Left ventricle myocardium inferior (tissue), 1 donor: ENCODE measurements around the gene RASGRP4. TPM values are rescaled to one million over a fixed set of nuclear protein-coding genes. Genes with fewer than 3 reads are reported as not detected.

Source experiments
- DNase-seq: peaks from one replicate; pipeline ENCODE4 v3.0.0-alpha.2; 2020
- H3K27ac ChIP-seq: fragments of 200-600 bp; replicated peaks from 2 replicates; pipeline ENCODE4 v1.8.0; 2021
- H3K27me3 ChIP-seq: fragments of 200-600 bp; 2 replicates; pipeline ENCODE4 v1.8.0; 2021; ENCODE audit warnings: low read depth
- H3K36me3 ChIP-seq: fragments of 200-600 bp; 2 replicates; pipeline ENCODE4 v1.8.0; 2021
- H3K4me1 ChIP-seq: fragments of 200-600 bp; 2 replicates; pipeline ENCODE4 v1.8.0; 2021
- H3K4me3 ChIP-seq: fragments of 200-600 bp; 2 replicates; pipeline ENCODE4 v1.8.0; 2021; ENCODE audit warnings: mild to moderate bottlenecking, moderate library complexity
- H3K9me3 ChIP-seq: fragments of 200-600 bp; replicated peaks from 2 replicates; pipeline ENCODE4 v1.8.0; 2021
- CTCF ChIP-seq: fragments of 200-600 bp; IDR thresholded peaks from 2 replicates; pipeline ENCODE4 v1.8.0; 2021; ENCODE audit warnings: antibody characterized with exemption, mild to moderate bottlenecking, borderline replicate concordance
- intact Hi-C: fragments of 100-400 bp; cut with micrococcal nuclease; formaldehyde crosslinking; loops from one replicate; pipeline ENCODE4 v1.11.0; 2022
- total RNA-seq: library from RNA; stranded (reverse); fragmentation: NEBNext Ultra II Directional; extraction: Animal tissue kit (Norgen Biotek cat#: 25700); gene quantifications from one replicate; pipeline ENCODE4 v1.2.1, GENCODE V29; 2021
- donor health status: DM: no; HTN: yes; CAD: no; lungs with severe emphysema.

RASGRP4 gene
- total RNA-seq, 1 donor from 2014 or later, result 1.5 TPM

DNA sequence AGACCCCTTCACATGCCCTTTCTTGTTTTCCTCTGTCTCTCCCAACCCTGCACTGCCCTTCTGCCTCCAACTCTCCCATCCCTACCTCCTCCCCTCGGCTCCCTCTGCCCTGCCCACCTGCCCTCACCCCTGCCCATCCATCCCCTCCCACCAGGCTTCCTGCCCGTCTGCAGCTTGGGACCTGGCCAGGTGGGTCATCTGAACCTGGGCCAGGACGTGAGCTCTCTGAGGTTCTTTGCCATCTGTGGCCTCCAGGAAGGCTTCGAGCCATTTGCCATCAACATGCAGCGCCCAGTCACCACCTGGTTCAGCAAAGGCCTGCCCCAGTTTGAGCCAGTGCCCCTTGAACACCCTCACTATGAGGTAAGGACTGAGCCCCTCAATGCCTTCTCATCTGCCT, 43.1 kb upstream of the RASGRP4 start:
- H3K36me3 ChIP-seq, result no peaks in the 10 kb centered on the region
- H3K4me3 ChIP-seq, result no peak overlapping the region
- DNase-seq, result no peak
- peaks cover 60% of the 10 kb centered on the region for H3K27me3 ChIP-seq
- intact Hi-C loops, result no loop called here
- no peaks in the 10 kb centered on the region for H3K9me3 ChIP-seq
- no peak overlapping the region for H3K27ac ChIP-seq
- no peak for TF ChIP-seq CTCF
- H3K4me1 ChIP-seq, result no peaks in the 10 kb centered on the region

- Histone ChIP-seq H3K36me3 (no peaks in the 10 kb centered on the region), H3K4me1 (no peaks in the 10 kb centered on the region), H3K27me3 (peaks cover 60% of the 10 kb centered on the region), H3K9me3 (no peaks in the 10 kb centered on the region), H3K27ac (no peak overlapping the region), H3K4me3 (no peak overlapping the region)
- no peak for DNase-seq
- TF ChIP-seq CTCF, result no peak
- intact Hi-C loops, result no loop called here
Observed at GRCh38 chr19:38467541-38468525, 41.8 kb upstream of the RASGRP4 start.

GRCh38 chr19:38466050-38466449, 40.0 kb upstream of the RASGRP4 start:
- no peak for TF ChIP-seq CTCF
- Histone ChIP-seq H3K9me3 (no peaks in the 10 kb centered on the region), H3K4me1 (no peaks in the 10 kb centered on the region), H3K27ac (no peak overlapping the region), H3K36me3 (no peaks in the 10 kb centered on the region), H3K4me3 (no peak overlapping the region), H3K27me3 (peaks cover 75% of the 10 kb centered on the region)
- DNase-seq, result no peak
- intact Hi-C loops, result no loop called here

DNA sequence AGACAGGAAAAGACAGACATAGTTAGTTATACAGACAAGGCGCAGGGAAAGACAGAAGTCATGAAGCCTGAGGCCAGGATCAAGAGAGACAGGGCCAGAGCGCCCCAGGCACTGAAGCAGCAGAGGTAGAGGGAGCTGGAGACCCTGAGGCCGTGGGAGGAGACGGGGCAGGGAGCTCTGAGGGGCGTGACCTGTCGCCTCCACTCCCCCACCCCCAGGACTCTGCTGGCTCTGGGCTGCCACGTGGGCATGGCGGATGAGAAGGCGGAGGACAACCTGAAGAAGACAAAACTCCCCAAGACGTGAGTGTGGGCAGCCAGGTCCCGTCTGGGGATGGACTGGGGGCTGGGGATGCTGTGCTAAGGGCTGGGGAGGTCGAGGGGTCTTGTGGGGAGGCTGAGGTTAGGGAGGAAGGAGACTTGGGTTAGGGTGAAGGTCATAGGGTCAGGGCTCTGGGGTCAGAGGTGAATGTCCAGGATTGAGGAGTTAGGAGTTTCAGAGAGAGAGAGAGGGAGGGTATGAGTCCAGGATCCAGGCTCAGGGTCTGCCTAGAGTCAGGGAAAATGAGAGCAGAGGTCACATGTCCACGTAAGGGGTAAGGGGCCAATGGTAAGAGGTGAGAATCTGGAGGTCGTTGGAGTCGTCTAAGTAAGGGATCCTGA, 38.5 kb upstream of the RASGRP4 start:
- H3K27me3 ChIP-seq, result peaks cover 77% of the 10 kb centered on the region
- no peaks in the 10 kb centered on the region for H3K4me1 ChIP-seq
- no peak overlapping the region for H3K27ac ChIP-seq
- TF ChIP-seq CTCF, result no peak
- no peaks in the 10 kb centered on the region for H3K36me3 ChIP-seq
- DNase-seq, result no peak
- intact Hi-C loops, result no loop called here
- no peaks in the 10 kb centered on the region for H3K9me3 ChIP-seq
- H3K4me3 ChIP-seq, result no peak overlapping the region

GRCh38 chr19:38463365-38463764, 37.3 kb upstream of the RASGRP4 start:
- peaks cover 74% of the 10 kb centered on the region for H3K27me3 ChIP-seq
- intact Hi-C loops, result no loop called here
- no peaks in the 10 kb centered on the region for H3K4me1 ChIP-seq
- no peak for DNase-seq
- H3K4me3 ChIP-seq, result no peak overlapping the region
- H3K36me3 ChIP-seq, result no peaks in the 10 kb centered on the region
- no peak for TF ChIP-seq CTCF
- no peaks in the 10 kb centered on the region for H3K9me3 ChIP-seq
- H3K27ac ChIP-seq, result no peak overlapping the region
